ENCODE results near the gene SEMA5B.

SEMA5B gene

DNA sequence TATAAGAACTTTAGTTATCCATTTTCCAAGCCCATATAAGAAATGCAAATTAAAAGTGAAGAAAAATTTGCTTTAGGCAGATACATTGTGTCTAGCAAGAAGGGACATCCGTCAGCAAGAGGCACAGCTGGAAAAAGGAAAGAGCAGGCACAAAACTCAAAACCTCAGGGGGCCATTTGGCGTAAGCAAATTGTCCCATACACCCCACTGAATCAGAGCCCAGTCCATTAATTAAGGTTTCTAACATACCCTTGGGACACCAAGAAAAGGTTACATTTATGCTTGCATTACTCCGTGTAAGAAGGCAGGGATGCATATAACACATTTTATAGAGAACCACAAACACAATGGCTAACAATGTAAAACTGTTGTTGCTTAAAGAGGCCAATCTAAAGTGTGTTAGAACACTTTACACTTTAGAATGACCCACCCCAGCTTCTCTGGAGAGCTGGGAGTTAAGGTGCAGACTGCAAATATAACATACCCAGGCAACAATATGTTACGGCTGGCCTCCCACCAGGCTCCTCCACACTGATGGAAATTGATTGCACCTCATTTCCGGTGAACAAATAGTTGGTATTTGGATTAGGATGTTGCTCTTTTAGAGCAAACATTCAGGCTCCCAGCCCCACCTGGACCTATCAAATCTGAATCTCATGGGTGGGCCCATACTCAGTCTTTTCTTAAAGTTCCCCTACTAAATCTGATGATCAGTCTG, 23.2 kb downstream of the SEMA5B start:
- DNase-seq = no peak
- Histone ChIP-seq H3K27me3 (replicated peaks) (peaks cover 21% of the 10 kb centered on the region), H3K4me3 (ENCODE audit: low read depth, low read length) (no peak overlapping the region), H3K36me3 (replicated peaks) (no peaks in the 10 kb centered on the region), H3K27ac (no peak overlapping the region)
- in situ Hi-C loops (cut with HindIII; ENCODE audit: low pct_ligation_motif_present, low sequenced_read_pairs) = no loop called here
- TF ChIP-seq, protein P1, sequence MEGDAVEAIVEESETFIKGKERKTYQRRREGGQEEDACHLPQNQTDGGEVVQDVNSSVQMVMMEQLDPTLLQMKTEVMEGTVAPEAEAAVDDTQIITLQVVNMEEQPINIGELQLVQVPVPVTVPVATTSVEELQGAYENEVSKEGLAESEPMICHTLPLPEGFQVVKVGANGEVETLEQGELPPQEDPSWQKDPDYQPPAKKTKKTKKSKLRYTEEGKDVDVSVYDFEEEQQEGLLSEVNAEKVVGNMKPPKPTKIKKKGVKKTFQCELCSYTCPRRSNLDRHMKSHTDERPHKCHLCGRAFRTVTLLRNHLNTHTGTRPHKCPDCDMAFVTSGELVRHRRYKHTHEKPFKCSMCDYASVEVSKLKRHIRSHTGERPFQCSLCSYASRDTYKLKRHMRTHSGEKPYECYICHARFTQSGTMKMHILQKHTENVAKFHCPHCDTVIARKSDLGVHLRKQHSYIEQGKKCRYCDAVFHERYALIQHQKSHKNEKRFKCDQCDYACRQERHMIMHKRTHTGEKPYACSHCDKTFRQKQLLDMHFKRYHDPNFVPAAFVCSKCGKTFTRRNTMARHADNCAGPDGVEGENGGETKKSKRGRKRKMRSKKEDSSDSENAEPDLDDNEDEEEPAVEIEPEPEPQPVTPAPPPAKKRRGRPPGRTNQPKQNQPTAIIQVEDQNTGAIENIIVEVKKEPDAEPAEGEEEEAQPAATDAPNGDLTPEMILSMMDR (IDR thresholded peaks at IDR 0.05; ENCODE audit: low read depth, low read length, missing control alignments) = no peak

DNA sequence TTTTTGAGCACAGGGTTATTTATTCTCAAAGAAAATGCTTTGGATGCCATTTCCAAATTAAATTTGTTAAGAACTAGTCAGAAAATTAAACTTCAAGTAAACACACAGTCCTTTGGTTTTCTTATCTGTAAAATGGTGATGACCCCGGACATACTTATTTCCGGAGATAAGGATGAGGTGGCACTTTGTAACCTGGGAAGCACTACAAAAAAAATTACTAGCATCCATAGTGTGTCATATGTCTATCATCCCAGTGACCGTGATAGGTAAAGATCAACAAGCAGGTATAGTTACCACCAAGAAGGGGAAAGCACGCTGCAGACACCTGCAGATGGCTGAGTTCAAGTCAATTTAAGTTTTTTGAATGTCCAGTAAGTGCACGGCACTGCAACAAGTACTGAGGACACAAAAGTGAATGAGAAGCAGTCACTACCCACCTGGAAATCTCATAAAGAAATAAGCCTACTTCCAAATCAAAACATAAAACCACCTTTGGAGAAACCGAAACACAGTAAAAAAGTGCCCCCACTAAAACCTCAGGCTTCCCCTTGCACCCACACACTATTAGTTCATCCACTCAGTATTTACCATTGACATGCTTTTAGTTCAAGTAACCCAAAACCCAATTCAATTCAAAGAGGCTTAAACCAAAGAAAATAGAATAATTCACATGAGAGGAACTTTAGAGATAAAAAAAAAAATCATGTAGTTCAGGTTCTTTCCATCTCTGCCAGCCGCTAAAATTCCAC, 24.6 kb downstream of the SEMA5B start:
- H3K36me3 ChIP-seq (replicated peaks) = no peaks in the 10 kb centered on the region
- no peak for DNase-seq
- H3K27ac ChIP-seq = no peak overlapping the region
- in situ Hi-C loops (cut with HindIII; ENCODE audit: low pct_ligation_motif_present, low sequenced_read_pairs) = no loop called here
- H3K4me3 ChIP-seq (ENCODE audit: low read depth, low read length) = no peak overlapping the region
- H3K27me3 ChIP-seq (replicated peaks) = peaks cover 21% of the 10 kb centered on the region
- TF ChIP-seq, protein P1 (IDR thresholded peaks at IDR 0.05; ENCODE audit: low read depth, low read length, missing control alignments) = no peak

DNA sequence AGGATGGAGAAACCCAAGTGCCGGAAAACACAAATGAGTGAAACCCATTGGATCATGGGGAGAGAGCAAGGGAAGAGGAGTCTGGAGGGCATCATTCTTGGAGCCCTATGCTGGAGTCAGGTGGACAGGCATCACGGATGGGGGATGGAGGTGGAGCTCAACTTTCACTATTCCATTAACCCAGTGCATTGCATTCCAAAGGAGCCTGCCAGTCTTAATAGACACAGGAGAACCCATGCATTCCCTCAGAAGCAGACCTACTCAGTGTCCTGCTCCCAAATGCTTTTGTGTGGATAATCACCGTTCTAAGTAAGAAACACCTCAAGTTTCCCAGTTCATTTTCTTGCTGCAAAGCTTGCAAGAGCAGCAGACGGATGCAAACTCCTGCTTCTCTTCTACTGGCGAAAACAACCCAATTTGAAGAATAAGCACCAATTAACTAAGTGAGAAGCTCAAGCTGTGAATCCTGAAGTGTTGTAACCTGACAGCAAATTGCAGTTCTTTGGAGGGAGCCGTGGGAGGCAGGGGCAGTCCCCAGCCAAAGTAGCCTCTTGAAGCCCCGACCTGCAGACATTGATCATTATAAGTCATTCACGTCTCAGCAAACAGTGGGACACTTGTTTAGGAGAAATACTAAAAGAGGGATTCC, 25.3 kb downstream of the SEMA5B start:
- TF ChIP-seq, protein P1 (IDR thresholded peaks at IDR 0.05; ENCODE audit: low read depth, low read length, missing control alignments) = no peak
- Histone ChIP-seq H3K36me3 (replicated peaks) (no peaks in the 10 kb centered on the region), H3K4me3 (ENCODE audit: low read depth, low read length) (no peak overlapping the region), H3K27me3 (replicated peaks) (peaks cover 15% of the 10 kb centered on the region), H3K27ac (no peak overlapping the region)
- DNase-seq = no peak
- in situ Hi-C loops (cut with HindIII; ENCODE audit: low pct_ligation_motif_present, low sequenced_read_pairs) = no loop called here

DNA sequence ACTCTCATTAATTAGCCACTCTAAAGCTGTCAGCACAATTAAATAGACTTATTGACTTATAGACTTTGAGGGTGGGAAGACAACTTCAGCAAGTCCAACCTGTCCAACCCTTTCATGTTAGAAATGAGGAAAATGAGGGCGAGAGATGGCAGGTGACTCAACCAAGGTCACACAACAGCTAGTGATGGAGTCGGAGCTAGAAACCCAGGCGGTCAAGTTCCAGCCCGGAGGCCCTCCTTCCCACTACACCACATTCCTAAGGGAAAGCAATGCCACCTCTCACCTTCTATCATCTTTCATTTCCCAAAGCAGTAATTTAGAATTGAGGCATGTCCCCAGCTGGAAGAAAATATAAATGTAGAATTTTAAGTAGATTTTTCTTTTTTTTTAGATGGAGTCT, 28.7 kb downstream of the SEMA5B start:
- TF ChIP-seq, protein P1 (IDR thresholded peaks at IDR 0.05; ENCODE audit: low read depth, low read length, missing control alignments) = no peak
- peaks cover 37% of the 10 kb centered on the region for H3K27me3 ChIP-seq (replicated peaks)
- no peaks in the 10 kb centered on the region for H3K36me3 ChIP-seq (replicated peaks)
- in situ Hi-C loops (cut with HindIII; ENCODE audit: low pct_ligation_motif_present, low sequenced_read_pairs) = no loop called here
- H3K27ac ChIP-seq = no peak overlapping the region
- no peak for DNase-seq
- no peak overlapping the region for H3K4me3 ChIP-seq (ENCODE audit: low read depth, low read length)

DNA sequence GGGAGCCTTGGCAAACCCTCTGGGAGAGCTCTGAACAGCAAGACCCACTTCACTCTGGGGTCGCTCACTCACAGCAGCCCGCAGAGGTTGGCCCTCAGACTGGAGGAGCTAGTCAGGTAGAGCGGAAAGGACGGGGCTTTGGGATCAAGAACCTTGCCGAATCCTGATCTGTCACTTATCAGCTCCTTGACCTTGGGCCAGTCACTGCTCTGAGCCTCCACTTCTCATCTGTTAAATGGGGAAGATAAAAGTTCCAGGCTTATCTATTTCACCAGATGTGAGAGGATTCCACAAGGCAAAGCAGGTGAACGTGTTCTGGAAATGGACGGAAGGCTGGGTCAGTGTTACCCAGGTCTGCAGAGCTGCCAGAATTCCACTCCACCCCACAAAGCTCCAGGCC, 29.4 kb downstream of the SEMA5B start:
- peaks cover 42% of the 10 kb centered on the region for H3K27me3 ChIP-seq (replicated peaks)
- no peak overlapping the region for H3K27ac ChIP-seq
- no peaks in the 10 kb centered on the region for H3K36me3 ChIP-seq (replicated peaks)
- H3K4me3 ChIP-seq (ENCODE audit: low read depth, low read length) = no peak overlapping the region
- no peak for DNase-seq
- TF ChIP-seq, protein P1 (IDR thresholded peaks at IDR 0.05; ENCODE audit: low read depth, low read length, missing control alignments) = no peak
- in situ Hi-C loops (cut with HindIII; ENCODE audit: low pct_ligation_motif_present, low sequenced_read_pairs) = no loop called here

Measured in brain microvascular endothelial cell (primary cell).